ENCODE measurements around the gene APRT.
"Not testable (repeated sequence)": the region's sequence is repeated elsewhere in the genome, so short reads cannot be mapped to it uniquely, and the experiment has no call there.

The APRT gene

GRCh38 chr16:88825146-88825545 lies 13.4 kb upstream of the APRT start:
- DNase-seq (ENCODE audit: low read depth): no peak
- no peak for TF ChIP-seq CTCF (IDR thresholded peaks at IDR 0.05; ENCODE audit: control insufficient read depth, insufficient read depth, low read depth, low read length, missing control alignments)

GRCh38 chr16:88824256-88825077 lies 12.7 kb upstream of the APRT start:
- no peak for DNase-seq (ENCODE audit: low read depth)
- no peak overlapping the region for H3K4me3 ChIP-seq (ENCODE audit: control insufficient read depth, low read depth, low read length)
- TF ChIP-seq CTCF (IDR thresholded peaks at IDR 0.05; ENCODE audit: control insufficient read depth, insufficient read depth, low read depth, low read length, missing control alignments): no peak

More at GRCh38 chr16:88825146-88825545, 13.4 kb upstream of the APRT start:
- H3K4me3 ChIP-seq (ENCODE audit: control insufficient read depth, low read depth, low read length): no peak overlapping the region

GRCh38 chr16:88823646-88824045 lies 11.9 kb upstream of the APRT start:
- not testable (repeated sequence) for H3K4me3 ChIP-seq (ENCODE audit: control insufficient read depth, low read depth, low read length); DNase-seq (ENCODE audit: low read depth)

- no peak for DNase-seq (ENCODE audit: low read depth)
- H3K4me3 ChIP-seq (ENCODE audit: control insufficient read depth, low read depth, low read length): no peak overlapping the region
- TF ChIP-seq CTCF (IDR thresholded peaks at IDR 0.05; ENCODE audit: control insufficient read depth, insufficient read depth, low read depth, low read length, missing control alignments): no peak
Observed at GRCh38 chr16:88822281-88823040, 10.7 kb upstream of the APRT start.

GRCh38 chr16:88821168-88821850 lies 9.6 kb upstream of the APRT start:
- TF ChIP-seq CTCF (IDR thresholded peaks at IDR 0.05; ENCODE audit: control insufficient read depth, insufficient read depth, low read depth, low read length, missing control alignments): no peak
- DNase-seq (ENCODE audit: low read depth): no peak
- H3K4me3 ChIP-seq (ENCODE audit: control insufficient read depth, low read depth, low read length): no peak overlapping the region

- no peak for DNase-seq (ENCODE audit: low read depth)
- no peak for TF ChIP-seq CTCF (IDR thresholded peaks at IDR 0.05; ENCODE audit: control insufficient read depth, insufficient read depth, low read depth, low read length, missing control alignments)
- no peak overlapping the region for H3K4me3 ChIP-seq (ENCODE audit: control insufficient read depth, low read depth, low read length)
Observed at GRCh38 chr16:88820385-88821025, 8.8 kb upstream of the APRT start.

All from AG09309 (cell line).